IMR-90 (cell line): ENCODE measurements around the gene FOCAD. TPM values are rescaled to one million over a fixed set of nuclear protein-coding genes. Genes with fewer than 3 reads are reported as not detected.
A peak's percentile ranks its signal among the peaks of the same experiment; 100 is the strongest.

Experiments
- ATAC-seq: fragments of 200-7000 bp; cut with Tn5 transposase; 2 replicates; pipeline ENCODE4 v1.9.1; 2020; ENCODE audit warnings: low read depth, mild to moderate bottlenecking, moderate library complexity
- BruUV-seq: library from RNA; stranded (reverse); fragments of 400-500 nt; replicated peaks from 2 replicates; lab custom pipeline; 2021; lab: Mats Ljungman, UMichigan
- CTCF ChIA-PET: fragments of 300-600 bp; formaldehyde crosslinking; extraction: SDS; loops from one replicate; lab custom pipeline; 2021; ENCODE audit warnings: antibody characterized with exemption; lab: Yijun Ruan, JAX
- POLR2A ChIA-PET: fragments of 300-600 bp; sonication (Branson Sonifier 250); formaldehyde crosslinking; loops from one replicate; lab custom pipeline; 2022; ENCODE audit warnings: antibody characterized with exemption; ENCODE audit not compliant: unreplicated experiment; lab: Charles Lee
- DNase-seq: peaks from one replicate; pipeline ENCODE4 v3.0.0; 2013
- H2AFZ ChIP-seq: replicated peaks from 2 replicates; pipeline ENCODE3; 2013; ENCODE audit warnings: low read length, mild to moderate bottlenecking; ENCODE audit not compliant: poor library complexity
- H2AK5ac ChIP-seq: 2 replicates; pipeline ENCODE4 v1.6.1; 2013; ENCODE audit warnings: low read depth, low read length, inconsistent platforms
- H2AK9ac ChIP-seq: replicated peaks from 2 replicates; pipeline ENCODE3; 2013; ENCODE audit warnings: mild to moderate bottlenecking, low read depth, low read length, moderate library complexity; ENCODE audit not compliant: poor library complexity
- H2BK120ac ChIP-seq: 2 replicates; pipeline ENCODE4 v1.6.1; 2013; ENCODE audit warnings: low read depth, low read length, inconsistent platforms
- H2BK15ac ChIP-seq: 3 replicates; pipeline ENCODE4 v1.6.1; 2013; ENCODE audit warnings: low read depth, low read length, inconsistent platforms
- H2BK20ac ChIP-seq: 2 replicates; pipeline ENCODE4 v1.6.1; 2013; ENCODE audit warnings: low read depth, mild to moderate bottlenecking, inconsistent platforms, low read length, moderate library complexity
- H2BK5ac ChIP-seq: 2 replicates; pipeline ENCODE4 v1.6.1; 2013; ENCODE audit warnings: mild to moderate bottlenecking, low read depth, low read length, inconsistent platforms; ENCODE audit not compliant: poor library complexity, severe bottlenecking
- H3K14ac ChIP-seq: replicated peaks from 2 replicates; pipeline ENCODE4 v1.6.1; 2013; ENCODE audit warnings: low read depth, low read length, inconsistent platforms
- H3K18ac ChIP-seq: 2 replicates; pipeline ENCODE4 v1.6.1; 2013; ENCODE audit warnings: low read depth, low read length, control low read depth
- H3K23ac ChIP-seq: 2 replicates; pipeline ENCODE4 v1.6.1; 2013; ENCODE audit warnings: low read depth, low read length, inconsistent platforms
- H3K27ac ChIP-seq: 2 replicates; pipeline ENCODE4 v1.5.1; 2013; ENCODE audit warnings: mild to moderate bottlenecking, control low read depth, low read length; ENCODE audit not compliant: insufficient read depth
- H3K27me3 ChIP-seq: 2 replicates; pipeline ENCODE4 v1.6.1; 2013; ENCODE audit warnings: low read length; ENCODE audit not compliant: control insufficient read depth, insufficient read depth
- H3K36me3 ChIP-seq: 2 replicates; pipeline ENCODE4 v1.6.1; 2013; ENCODE audit warnings: low read length, mixed read lengths; ENCODE audit not compliant: control insufficient read depth, insufficient read depth
- H3K4ac ChIP-seq: 2 replicates; pipeline ENCODE4 v1.6.1; 2013; ENCODE audit warnings: low read depth, low read length, inconsistent platforms
- H3K4me1 ChIP-seq: 2 replicates; pipeline ENCODE4 v1.6.1; 2013; ENCODE audit warnings: low read length, mixed read lengths; ENCODE audit not compliant: control insufficient read depth, insufficient read depth
- H3K4me2 ChIP-seq: 2 replicates; pipeline ENCODE4 v1.6.1; 2013; ENCODE audit warnings: low read depth, mild to moderate bottlenecking, control low read depth, low read length, moderate library complexity
- H3K4me3 ChIP-seq: 2 replicates; pipeline ENCODE4 v1.5.1; 2013; ENCODE audit warnings: low read depth, mild to moderate bottlenecking, control low read depth, low read length, moderate library complexity; ENCODE audit not compliant: insufficient read depth
- H3K56ac ChIP-seq: 2 replicates; pipeline ENCODE4 v1.6.1; 2013; ENCODE audit warnings: low read length, inconsistent platforms; ENCODE audit not compliant: insufficient read depth; ENCODE audit errors: extremely low read depth
- H3K79me1 ChIP-seq, 2 experiments: 2 replicates each; pipeline ENCODE4 v1.6.1; 2013; ENCODE audit warnings: low read length in 2 of 2, inconsistent platforms in 1 of 2, low read depth in 1 of 2
- H3K9ac ChIP-seq: 2 replicates; pipeline ENCODE4 v1.6.1; 2013; ENCODE audit warnings: low read depth, low read length, control low read depth
- H3K9me1 ChIP-seq: 2 replicates; pipeline ENCODE4 v1.6.1; 2013; ENCODE audit warnings: low read length, inconsistent platforms; ENCODE audit not compliant: insufficient read depth
- H3K9me3 ChIP-seq: 2 replicates; pipeline ENCODE4 v1.6.1; 2013; ENCODE audit warnings: low read length; ENCODE audit not compliant: control insufficient read depth, insufficient read depth
- H4K20me1 ChIP-seq: 2 replicates; pipeline ENCODE4 v1.6.1; 2013; ENCODE audit warnings: low read length, inconsistent platforms; ENCODE audit not compliant: insufficient read depth
- H4K5ac ChIP-seq: 2 replicates; pipeline ENCODE4 v1.6.1; 2013; ENCODE audit warnings: mild to moderate bottlenecking, low read depth, low read length, control low read depth
- H4K8ac ChIP-seq, 2 experiments: 2 replicates each; pipeline ENCODE4 v1.6.1; 2013; ENCODE audit warnings: low read depth in 2 of 2, low read length in 2 of 2, control low read depth in 1 of 2, inconsistent platforms in 1 of 2
- H4K91ac ChIP-seq: 2 replicates; pipeline ENCODE4 v1.6.1; 2013; ENCODE audit warnings: low read depth, low read length, inconsistent platforms; ENCODE audit not compliant: insufficient read depth
- CEBPB ChIP-seq: IDR thresholded peaks from 2 replicates; pipeline ENCODE4 v1.6.1; 2012; ENCODE audit warnings: low read depth, low read length, improper control_type of control experiment
- CHD1 ChIP-seq: IDR thresholded peaks from 2 replicates; pipeline ENCODE4 v1.6.1; 2012; ENCODE audit warnings: low read depth, low read length, improper control_type of control experiment
- CTCF ChIP-seq: conservative IDR thresholded peaks from 2 replicates; pipeline ENCODE4 v1.5.1; 2012; ENCODE audit warnings: mild to moderate bottlenecking, low read depth, low read length, improper control_type of control experiment
- FOS ChIP-seq: fragments of 150-350 bp; IDR thresholded peaks from 2 replicates; pipeline ENCODE4 v1.6.1; 2016; ENCODE audit warnings: low read depth, low read length
- MAFK ChIP-seq: IDR thresholded peaks from 2 replicates; pipeline ENCODE4 v1.6.1; 2012; ENCODE audit warnings: low read depth, low read length, improper control_type of control experiment
- MXI1 ChIP-seq: IDR thresholded peaks from 2 replicates; pipeline ENCODE4 v1.6.1; 2012; ENCODE audit warnings: low read depth, mild to moderate bottlenecking, low read length, moderate library complexity, borderline replicate concordance
- NFE2L2 ChIP-seq: fragments of 150-350 bp; IDR thresholded peaks from 2 replicates; pipeline ENCODE4 v1.6.1; 2016; ENCODE audit warnings: low read depth, mild to moderate bottlenecking, low read length
- POLR2A ChIP-seq: IDR thresholded peaks from 2 replicates; pipeline ENCODE4 v1.6.1; 2012; ENCODE audit warnings: mild to moderate bottlenecking, low read depth, low read length
- RAD21 ChIP-seq: IDR thresholded peaks from 2 replicates; pipeline ENCODE4 v1.6.1; 2012; ENCODE audit warnings: low read length, improper control_type of control experiment
- RCOR1 ChIP-seq: IDR thresholded peaks from 2 replicates; pipeline ENCODE4 v1.6.1; 2012; ENCODE audit warnings: mild to moderate bottlenecking, low read length, improper control_type of control experiment; ENCODE audit not compliant: insufficient replicate concordance
- RFX5 ChIP-seq: IDR thresholded peaks from 2 replicates; pipeline ENCODE4 v1.8.0; 2012; ENCODE audit warnings: low read depth, mild to moderate bottlenecking, low read length, moderate library complexity
- USF2 ChIP-seq: fragments of 150-350 bp; IDR thresholded peaks from 2 replicates; pipeline ENCODE4 v1.6.1; 2017; ENCODE audit warnings: mild to moderate bottlenecking, antibody characterized with exemption, low read length, low read depth
- WGBS, 2 experiments: methylation state at CpG; one replicate each; pipeline versions ENCODE4 v1.1.5 to v1.1.7; 2013; ENCODE audit warnings: missing lambda C conversion rate in 2 of 2; ENCODE audit not compliant: insufficient read length in 1 of 2; ENCODE audit errors: extremely low coverage in 2 of 2; 5-methylcytosine and 5-hydroxymethylcytosine counted together
- dilution Hi-C: fragments of 300-500 bp; cut with HindIII; formaldehyde crosslinking; loops from one replicate; pipeline ENCODE4 v1.14.3; 2018; ENCODE audit warnings: low sequenced_read_pairs; ENCODE audit not compliant: unreplicated experiment
- in situ Hi-C: fragments of 300-500 bp; cut with MboI; formaldehyde crosslinking; loops from 3 replicates; pipeline ENCODE4 v1.14.3; 2019; ENCODE audit warnings: low sequenced_read_pairs, inconsistent platforms, mixed read lengths
- intact Hi-C: fragments of 100-400 bp; cut with micrococcal nuclease; formaldehyde crosslinking; loops from 2 replicates; pipeline ENCODE4 v1.10.0; 2022
- polyA plus RNA-seq, 3 experiments: library from polyadenylated mRNA; depleted of rRNA; stranded (reverse); fragments of >200 nt; gene quantifications; 2 replicates each; pipeline ENCODE4 v1.2.3, GENCODE V29; 2012; ENCODE audit warnings: low replicate concordance in 1 of 3
- total RNA-seq: library from RNA; depleted of rRNA; stranded (reverse); fragments of >200 nt; gene quantifications from 2 replicates; pipeline ENCODE4 v1.2.3, GENCODE V29; 2012

The FOCAD gene
- total and polyA plus RNA-seq, 2 of the 4 experiments (the other 2 are of a cell fraction) = 28.8 to 91.2 TPM

- dilution Hi-C loops = no loop called here
- H4K8ac ChIP-seq = no peak overlapping the region
- H3K14ac ChIP-seq = no peak overlapping the region
- H3K9me1 ChIP-seq = no peaks in the 10 kb centered on the region; the same call in 1 of the 2 replicates
- no peaks in the 10 kb centered on the region for H3K9me3 ChIP-seq
- in situ Hi-C loops = no loop called here
- no peak overlapping the region for H3K4ac ChIP-seq
- H3K27me3 ChIP-seq = no peaks in the 10 kb centered on the region
- no peak overlapping the region for H2AFZ ChIP-seq
- TF ChIP-seq CHD1 (no peak), FOS (no peak), MAFK (no peak), RAD21 (no peak), RFX5 (no peak), POLR2A (no peak), RCOR1 (no peak), NFE2L2 (no peak), CEBPB (no peak), MXI1 (no peak), USF2 (no peak), CTCF (no peak)
- no peak overlapping the region for H3K9ac ChIP-seq
- H2BK15ac ChIP-seq = no peak overlapping the region
- H3K4me2 ChIP-seq = no peak overlapping the region
- no peak for DNase-seq
- no TSS peak for BruUV-seq
- no CpG with 5 or more reads among the region's 1 CpG for WGBS, 2 experiments
- H3K4me3 ChIP-seq = no peak overlapping the region
- intact Hi-C loops = no loop called here
- H3K4me1 ChIP-seq = no peaks in the 10 kb centered on the region
- ChIA-PET CTCF (no interaction called here), POLR2A (no interaction called here)
- H4K20me1 ChIP-seq = no peaks in the 10 kb centered on the region
- no peak overlapping the region for H2AK9ac ChIP-seq
- peak; percentile 21; the same call in 1 of the 2 replicates for ATAC-seq
- H3K27ac ChIP-seq = no peak overlapping the region
- no peak overlapping the region for H4K91ac ChIP-seq
- H2BK20ac ChIP-seq = no peak overlapping the region
- no peak overlapping the region for H3K18ac ChIP-seq
- H3K36me3 ChIP-seq = no peaks in the 10 kb centered on the region
- no peak overlapping the region for H2AK5ac ChIP-seq
- no peak overlapping the region for H2BK120ac ChIP-seq
- peak overlapping the region; percentile 13; the same call in 1 of the 2 replicates for H3K23ac ChIP-seq
- no peaks in the 10 kb centered on the region for H3K79me1 ChIP-seq
- no peak overlapping the region for H3K56ac ChIP-seq
- no peak overlapping the region for H4K5ac ChIP-seq
- H2BK5ac ChIP-seq = no peak overlapping the region
Measured at GRCh38 chr9:20906326-20906725, 222.3 kb downstream of the FOCAD start.
